Fibroblast of skin of abdomen (primary cell): ENCODE data around the gene DNAJB7. TPM values are rescaled to one million over a fixed set of nuclear protein-coding genes. Genes with fewer than 3 reads are reported as not detected.
"Not testable (repeated sequence)": the region's sequence is repeated elsewhere in the genome, so short reads cannot be mapped to it uniquely, and the experiment has no call there.

ENCODE experiments used
- DNase-seq: peaks from one replicate; pipeline ENCODE4 v3.0.0-alpha.2; 2013
- polyA plus RNA-seq, 2 experiments: library from polyadenylated mRNA; unstranded; fragments of 120-200 nt; gene quantifications; one replicate each; pipeline ENCODE4 v1.2.1, GENCODE V29; 2013; ENCODE audit not compliant: insufficient read length in 2 of 2

DNAJB7 gene
- polyA plus RNA-seq (2013, experiment 1 of 2; ENCODE audit: insufficient read length), result 0.06 TPM
- 0.10 TPM for polyA plus RNA-seq (2013, experiment 2 of 2; ENCODE audit: insufficient read length)

GRCh38 chr22:40862013-40862412 lies at the start of gene DNAJB7:
DNAJB7 (minus strand) TSS chr22:40862113; CDS start chr22:40861994, 119 bp downstream.
- DNase-seq, result no peak

- DNase-seq, result no peak
Measured at GRCh38 chr22:40908895-40909294, 47.0 kb upstream of the DNAJB7 start.

- DNase-seq, result no peak
Measured at GRCh38 chr22:40904101-40904500, 42.2 kb upstream of the DNAJB7 start.

GRCh38 chr22:40898850-40899357 lies 37.0 kb upstream of the DNAJB7 start:
- peak; percentile 69 for DNase-seq

- no peak for DNase-seq
Measured at GRCh38 chr22:40894417-40894816, 32.5 kb upstream of the DNAJB7 start.

- DNase-seq, result peak; percentile 42
Measured at GRCh38 chr22:40890881-40891280, 29.0 kb upstream of the DNAJB7 start.

- no peak for DNase-seq
Measured at GRCh38 chr22:40889116-40889515, 27.2 kb upstream of the DNAJB7 start.

- no peak for DNase-seq
Measured at GRCh38 chr22:40878922-40879321, 17.0 kb upstream of the DNAJB7 start.

GRCh38 chr22:40877488-40877887 lies 15.6 kb upstream of the DNAJB7 start:
- no peak for DNase-seq

- DNase-seq, result no peak
Measured at GRCh38 chr22:40876907-40877306, 15.0 kb upstream of the DNAJB7 start.

GRCh38 chr22:40875111-40875510 lies 13.2 kb upstream of the DNAJB7 start:
- DNase-seq, result no peak

GRCh38 chr22:40874016-40874415 lies 12.1 kb upstream of the DNAJB7 start:
- no peak for DNase-seq

- DNase-seq, result not testable (repeated sequence)
Measured at GRCh38 chr22:40868379-40868778, 6.5 kb upstream of the DNAJB7 start.

GRCh38 chr22:40867109-40867508 lies 5.2 kb upstream of the DNAJB7 start:
- DNase-seq, result no peak

GRCh38 chr22:40862537-40862936 lies 624 bp upstream of the DNAJB7 start:
- DNase-seq, result no peak

- no peak for DNase-seq
Measured at GRCh38 chr22:40857309-40857855, 4.5 kb downstream of the DNAJB7 start.

GRCh38 chr22:40856513-40857308 lies 5.2 kb downstream of the DNAJB7 start, which contains the start of the genes ST13 and XPNPEP3:
ST13 (minus strand) TSS chr22:40856639; CDS start chr22:40856540, 99 bp downstream.
XPNPEP3 (plus strand) TSS chr22:40857148; CDS start chr22:40857182, 34 bp downstream.
- DNase-seq, result peak; percentile 98

- DNase-seq, result no peak
Measured at GRCh38 chr22:40855979-40856512, 5.9 kb downstream of the DNAJB7 start.

GRCh38 chr22:40855071-40855978 lies 6.6 kb downstream of the DNAJB7 start:
- DNase-seq, result no peak

GRCh38 chr22:40853961-40854360 lies 8.0 kb downstream of the DNAJB7 start:
- no peak for DNase-seq

- DNase-seq, result no peak
Measured at GRCh38 chr22:40853333-40853732, 8.6 kb downstream of the DNAJB7 start.

- DNase-seq, result not testable (repeated sequence)
Measured at GRCh38 chr22:40845816-40846215, 16.1 kb downstream of the DNAJB7 start.
